ENCODE data around the gene ZDHHC12. TPM values are rescaled to one million over a fixed set of nuclear protein-coding genes. Genes with fewer than 3 reads are reported as not detected.
A peak's percentile ranks its signal among the peaks of the same experiment; 100 is the strongest.

The ZDHHC12 gene
- total and polyA plus RNA-seq, 2 of the 13 experiments (the other 11 are each of a cell fraction or from before 2014, with no cell fraction given) = 25.4 to 28.0 TPM

- FAIRE-seq = no peak
- H3K27me3 ChIP-seq (ENCODE audit: control insufficient read depth in 1 of 2, insufficient read depth in 2 of 2, low read length in 2 of 2) = no peaks in the 10 kb centered on the region
- H3K9me3 ChIP-seq (ENCODE audit: low read length) = no peaks in the 10 kb centered on the region
- BruUV-seq (replicated peaks) = no TSS peak
- H3K79me2 ChIP-seq (ENCODE audit: insufficient read depth, low read length) = peaks cover 8% of the 10 kb centered on the region
- H3K27ac ChIP-seq (ENCODE audit: extremely low read length, insufficient read depth, low read length) = no peak overlapping the region
- H3K36me3 ChIP-seq (replicated peaks in 1 of 2; ENCODE audit: control insufficient read depth in 1 of 2, insufficient read depth in 2 of 2, low read length in 2 of 2) = peaks cover 4 to 12% of the 10 kb centered on the region in 2 experiments; a peak in 4 of 5 replicates
- no peak overlapping the region for H3K9ac ChIP-seq (ENCODE audit: insufficient read depth, low read depth, low read length)
- ChIA-PET CTCF (ENCODE audit: low intra/inter-chr PET ratio, low total read pairs) (no interaction called here), POLR2A (interaction anchor here (1.0 kb wide), 1 partner anchor 17 kb away, joined by 3 read pairs; the partner anchor contains the start of gene ZDHHC12)
- H3K4me2 ChIP-seq (ENCODE audit: low read depth, low read length) = no peak overlapping the region
- 93% methylated on average over 11 of the region's 23 CpGs for WGBS (ENCODE audit: low lambda C conversion rate)
- H2AFZ ChIP-seq (ENCODE audit: low read length) = no peak overlapping the region
- ATAC-seq = no peak
- in situ Hi-C loops (cut with HindIII; ENCODE audit: extremely low pct_ligation_motif_present, low pct_unique_long_range_greater_than_20kb) (no loop called here), intact Hi-C loops (cut with micrococcal nuclease; ENCODE audit: unreplicated experiment) (no loop called here)
- TF ChIP-seq GABPA (IDR thresholded peaks at IDR 0.05; ENCODE audit: low read depth, low read length) (no peak), GABPA (CRISPR knock-in tag; IDR thresholded peaks at IDR 0.05; ENCODE audit: low read depth) (no peak), AGO2 (optimal IDR thresholded peaks at IDR 0.05; ENCODE audit: low read depth, low read length) (peak; percentile 20), RBFOX2 (IDR thresholded peaks at IDR 0.05; ENCODE audit: low read depth, low read length) (0 out of 2 replicates have a peak, but pooled peaks have one; percentile 29)
- no peak for DNase-seq (ENCODE audit: low spot score)
- H4K20me1 ChIP-seq (ENCODE audit: insufficient read depth, low read length) = no peaks in the 10 kb centered on the region
- no peak overlapping the region for H3K4me3 ChIP-seq (replicated peaks in 1 of 3; ENCODE audit: insufficient read depth in 1 of 3, low read depth in 2 of 3, low read length in 3 of 3)
- peaks cover 9% of the 10 kb centered on the region for H3K4me1 ChIP-seq (ENCODE audit: insufficient read depth, low read length)
Observed at GRCh38 chr9:128706671-128707381, 17.1 kb downstream of the ZDHHC12 start.

- in situ Hi-C loops (cut with HindIII; ENCODE audit: extremely low pct_ligation_motif_present, low pct_unique_long_range_greater_than_20kb) (no loop called here), intact Hi-C loops (cut with micrococcal nuclease; ENCODE audit: unreplicated experiment) (no loop called here)
- no peak overlapping the region for H3K4me3 ChIP-seq (replicated peaks in 1 of 3; ENCODE audit: insufficient read depth in 1 of 3, low read depth in 2 of 3, low read length in 3 of 3)
- WGBS (ENCODE audit: low lambda C conversion rate) = 100% methylated on average over 1 of the region's 1 CpG
- H4K20me1 ChIP-seq (ENCODE audit: insufficient read depth, low read length) = no peaks in the 10 kb centered on the region
- no peaks in the 10 kb centered on the region for H3K9me3 ChIP-seq (ENCODE audit: low read length)
- TF ChIP-seq ZSCAN22 (CRISPR knock-in tag; IDR thresholded peaks at IDR 0.05) (peak; percentile 92), MED13 (CRISPR knock-in tag; IDR thresholded peaks at IDR 0.05) (no peak)
- no peak overlapping the region for H3K9ac ChIP-seq (ENCODE audit: insufficient read depth, low read depth, low read length)
- POLR2A ChIA-PET = no interaction called here
- BruUV-seq (replicated peaks) = no TSS peak
- H3K4me1 ChIP-seq (ENCODE audit: insufficient read depth, low read length) = peaks cover 9% of the 10 kb centered on the region
- peaks cover 8% of the 10 kb centered on the region for H3K79me2 ChIP-seq (ENCODE audit: insufficient read depth, low read length)
- FAIRE-seq (no peak), DNase-seq (ENCODE audit: low spot score) (no peak), ATAC-seq (no peak)
- H3K4me2 ChIP-seq (ENCODE audit: low read depth, low read length) = no peak overlapping the region
- H2AFZ ChIP-seq (ENCODE audit: low read length) = no peak overlapping the region
- no peak overlapping the region for H3K27ac ChIP-seq (ENCODE audit: extremely low read length, insufficient read depth, low read length)
- H3K27me3 ChIP-seq (ENCODE audit: control insufficient read depth in 1 of 2, insufficient read depth in 2 of 2, low read length in 2 of 2) = no peaks in the 10 kb centered on the region
- peaks cover 4 to 12% of the 10 kb centered on the region in 2 experiments; a peak in 4 of 5 replicates for H3K36me3 ChIP-seq (replicated peaks in 1 of 2; ENCODE audit: control insufficient read depth in 1 of 2, insufficient read depth in 2 of 2, low read length in 2 of 2)
- CTCF ChIA-PET (ENCODE audit: low intra/inter-chr PET ratio, low total read pairs) = no interaction called here
Observed at GRCh38 chr9:128706045-128706444, 17.9 kb downstream of the ZDHHC12 start.

Measured in HepG2 (cell line).